ENCODE measurements around the gene PTPN3.

PTPN3 gene

GRCh38 chr9:109383947-109384346 lies 114.2 kb downstream of the PTPN3 start:
- no peak for TF ChIP-seq CTCF (IDR thresholded peaks at IDR 0.05; ENCODE audit: insufficient read depth, low read depth, low read length, missing control alignments)
- H3K4me3 ChIP-seq (ENCODE audit: low read depth, low read length): no peak overlapping the region
- DNase-seq (ENCODE audit: low read depth): no peak

- DNase-seq (ENCODE audit: low read depth): peak; percentile 51
- no peak overlapping the region for H3K4me3 ChIP-seq (ENCODE audit: low read depth, low read length)
- TF ChIP-seq CTCF (IDR thresholded peaks at IDR 0.05; ENCODE audit: insufficient read depth, low read depth, low read length, missing control alignments): no peak
These were observed 114.8 kb downstream of the PTPN3 start for GRCh38 chr9:109383356-109383755.

GRCh38 chr9:109382585-109382984 lies 115.5 kb downstream of the PTPN3 start:
- no peak overlapping the region for H3K4me3 ChIP-seq (ENCODE audit: low read depth, low read length)
- no peak for TF ChIP-seq CTCF (IDR thresholded peaks at IDR 0.05; ENCODE audit: insufficient read depth, low read depth, low read length, missing control alignments)
- peak; percentile 15 for DNase-seq (ENCODE audit: low read depth)

GRCh38 chr9:109382182-109382581 lies 115.9 kb downstream of the PTPN3 start:
- TF ChIP-seq CTCF (IDR thresholded peaks at IDR 0.05; ENCODE audit: insufficient read depth, low read depth, low read length, missing control alignments): no peak
- no peak for DNase-seq (ENCODE audit: low read depth)
- no peak overlapping the region for H3K4me3 ChIP-seq (ENCODE audit: low read depth, low read length)

GRCh38 chr9:109381011-109381729 lies 116.9 kb downstream of the PTPN3 start:
- no peak overlapping the region for H3K4me3 ChIP-seq (ENCODE audit: low read depth, low read length)
- peak; percentile 63 for DNase-seq (ENCODE audit: low read depth)
- TF ChIP-seq CTCF (IDR thresholded peaks at IDR 0.05; ENCODE audit: insufficient read depth, low read depth, low read length, missing control alignments): no peak

GRCh38 chr9:109379513-109379912 lies 118.6 kb downstream of the PTPN3 start:
- DNase-seq (ENCODE audit: low read depth): no peak
- no peak overlapping the region for H3K4me3 ChIP-seq (ENCODE audit: low read depth, low read length)
- no peak for TF ChIP-seq CTCF (IDR thresholded peaks at IDR 0.05; ENCODE audit: insufficient read depth, low read depth, low read length, missing control alignments)

GRCh38 chr9:109378316-109378715 lies 119.8 kb downstream of the PTPN3 start:
- no peak for DNase-seq (ENCODE audit: low read depth)
- TF ChIP-seq CTCF (IDR thresholded peaks at IDR 0.05; ENCODE audit: insufficient read depth, low read depth, low read length, missing control alignments): no peak
- H3K4me3 ChIP-seq (ENCODE audit: low read depth, low read length): no peak overlapping the region
